ENCODE results near the gene PRKAG2. TPM values are rescaled to one million over a fixed set of nuclear protein-coding genes. Genes with fewer than 3 reads are reported as not detected.

PRKAG2 gene
- total and polyA plus RNA-seq, 5 donors = 162 to 298 (median 181) TPM

GRCh38 chr7:151647874-151648273 lies 229.0 kb downstream of the PRKAG2 start:
- ATAC-seq = no peak
- WGBS = 79% methylated on average over 3 of the region's 3 CpGs
- no peak overlapping the region for H3K27ac ChIP-seq (ENCODE audit: low read length)
- DNase-seq = no peak
- no peak overlapping the region for H3K4me3 ChIP-seq (ENCODE audit: low read length)
- peaks cover 7% of the 10 kb centered on the region for H3K4me1 ChIP-seq (ENCODE audit: control insufficient read depth, insufficient read depth, low read length)
- no peaks in the 10 kb centered on the region for H3K27me3 ChIP-seq (ENCODE audit: control insufficient read depth, insufficient read depth)
- H3K9me3 ChIP-seq (ENCODE audit: control insufficient read depth, low read length) = no peaks in the 10 kb centered on the region
- intact Hi-C loops (cut with DNase I) = no loop called here

- Histone ChIP-seq H3K27ac (ENCODE audit: low read length) (no peak overlapping the region), H3K4me3 (ENCODE audit: low read length) (no peak overlapping the region), H3K9me3 (ENCODE audit: control insufficient read depth, low read length) (no peaks in the 10 kb centered on the region), H3K4me1 (ENCODE audit: control insufficient read depth, insufficient read depth, low read length) (peaks cover 4% of the 10 kb centered on the region), H3K27me3 (ENCODE audit: control insufficient read depth, insufficient read depth) (no peaks in the 10 kb centered on the region)
- intact Hi-C loops (cut with DNase I) = no loop called here
- WGBS = 90% methylated on average over 5 of the region's 5 CpGs
- ATAC-seq (no peak), DNase-seq (no peak)
These were observed 229.9 kb downstream of the PRKAG2 start for GRCh38 chr7:151647006-151647405.

- Histone ChIP-seq H3K27me3 (ENCODE audit: control insufficient read depth, insufficient read depth) (no peaks in the 10 kb centered on the region), H3K4me1 (ENCODE audit: control insufficient read depth, insufficient read depth, low read length) (peaks cover 2% of the 10 kb centered on the region), H3K4me3 (ENCODE audit: low read length) (no peak overlapping the region), H3K27ac (ENCODE audit: low read length) (no peak overlapping the region), H3K9me3 (ENCODE audit: control insufficient read depth, low read length) (no peaks in the 10 kb centered on the region)
- DNase-seq (no peak), ATAC-seq (no peak)
- 98% methylated on average over 2 of the region's 2 CpGs for WGBS
- intact Hi-C loops (cut with DNase I) = no loop called here
These were observed 231.6 kb downstream of the PRKAG2 start for GRCh38 chr7:151645311-151645710.

- no peaks in the 10 kb centered on the region for H3K9me3 ChIP-seq (ENCODE audit: control insufficient read depth, low read length)
- H3K4me1 ChIP-seq (ENCODE audit: control insufficient read depth, insufficient read depth, low read length) = peaks cover 2% of the 10 kb centered on the region
- DNase-seq (no peak), ATAC-seq (no peak)
- intact Hi-C loops (cut with DNase I) = no loop called here
- H3K27me3 ChIP-seq (ENCODE audit: control insufficient read depth, insufficient read depth) = no peaks in the 10 kb centered on the region
- H3K4me3 ChIP-seq (ENCODE audit: low read length) = no peak overlapping the region
- H3K27ac ChIP-seq (ENCODE audit: low read length) = no peak overlapping the region
These were observed 232.4 kb downstream of the PRKAG2 start for GRCh38 chr7:151644554-151644953.

- intact Hi-C loops (cut with DNase I) = no loop called here
- no peak for DNase-seq
- H3K4me1 ChIP-seq (ENCODE audit: control insufficient read depth, insufficient read depth, low read length) = peaks cover 5% of the 10 kb centered on the region
- no peak overlapping the region for H3K4me3 ChIP-seq (ENCODE audit: low read length)
- no peaks in the 10 kb centered on the region for H3K27me3 ChIP-seq (ENCODE audit: control insufficient read depth, insufficient read depth)
- 68% methylated on average over 3 of the region's 3 CpGs for WGBS
- no peaks in the 10 kb centered on the region for H3K9me3 ChIP-seq (ENCODE audit: control insufficient read depth, low read length)
- no peak for ATAC-seq
- H3K27ac ChIP-seq (ENCODE audit: low read length) = no peak overlapping the region
These were observed 234.2 kb downstream of the PRKAG2 start for GRCh38 chr7:151642746-151643145.

GRCh38 chr7:151641587-151641986 lies 235.3 kb downstream of the PRKAG2 start:
- ATAC-seq = no peak
- WGBS = over 99% methylated on average over 2 of the region's 2 CpGs
- Histone ChIP-seq H3K27ac (ENCODE audit: low read length) (no peak overlapping the region), H3K4me1 (ENCODE audit: control insufficient read depth, insufficient read depth, low read length) (peaks cover 5% of the 10 kb centered on the region), H3K27me3 (ENCODE audit: control insufficient read depth, insufficient read depth) (no peaks in the 10 kb centered on the region), H3K4me3 (ENCODE audit: low read length) (no peak overlapping the region), H3K9me3 (ENCODE audit: control insufficient read depth, low read length) (no peaks in the 10 kb centered on the region)
- intact Hi-C loops (cut with DNase I) = no loop called here
- no peak for DNase-seq

- Histone ChIP-seq H3K4me1 (ENCODE audit: control insufficient read depth, insufficient read depth, low read length) (peaks cover 5% of the 10 kb centered on the region), H3K4me3 (ENCODE audit: low read length) (no peak overlapping the region), H3K9me3 (ENCODE audit: control insufficient read depth, low read length) (no peaks in the 10 kb centered on the region), H3K27ac (ENCODE audit: low read length) (peak overlapping the region; percentile 98), H3K27me3 (ENCODE audit: control insufficient read depth, insufficient read depth) (no peaks in the 10 kb centered on the region)
- intact Hi-C loops (cut with DNase I) = no loop called here
- 27% methylated on average over 9 of the region's 9 CpGs for WGBS
- DNase-seq = peak in 1 of 3 donors; percentile 50
- ATAC-seq = peak; percentile 52 to 70
These were observed 239.1 kb downstream of the PRKAG2 start for GRCh38 chr7:151637781-151638261.

- intact Hi-C loops (cut with DNase I) = no loop called here
- Histone ChIP-seq H3K9me3 (ENCODE audit: control insufficient read depth, low read length) (no peaks in the 10 kb centered on the region), H3K27me3 (ENCODE audit: control insufficient read depth, insufficient read depth) (no peaks in the 10 kb centered on the region), H3K4me3 (ENCODE audit: low read length) (no peak overlapping the region), H3K4me1 (ENCODE audit: control insufficient read depth, insufficient read depth, low read length) (peaks cover 2% of the 10 kb centered on the region), H3K27ac (ENCODE audit: low read length) (no peak overlapping the region)
- ATAC-seq (no peak), DNase-seq (no peak)
- WGBS = 97% methylated on average over 2 of the region's 2 CpGs
These were observed 242.3 kb downstream of the PRKAG2 start for GRCh38 chr7:151634643-151635042.

GRCh38 chr7:151633516-151633812 lies 243.5 kb downstream of the PRKAG2 start:
- no peaks in the 10 kb centered on the region for H3K27me3 ChIP-seq (ENCODE audit: control insufficient read depth, insufficient read depth)
- H3K27ac ChIP-seq (ENCODE audit: low read length) = no peak overlapping the region
- DNase-seq (no peak), ATAC-seq (no peak)
- H3K4me3 ChIP-seq (ENCODE audit: low read length) = no peak overlapping the region
- 98% methylated on average over 1 of the region's 1 CpG for WGBS
- no peaks in the 10 kb centered on the region for H3K9me3 ChIP-seq (ENCODE audit: control insufficient read depth, low read length)
- intact Hi-C loops (cut with DNase I) = no loop called here
- no peaks in the 10 kb centered on the region for H3K4me1 ChIP-seq (ENCODE audit: control insufficient read depth, insufficient read depth, low read length)

GRCh38 chr7:151632750-151633515 lies 244.0 kb downstream of the PRKAG2 start:
- H3K4me1 ChIP-seq (ENCODE audit: control insufficient read depth, insufficient read depth, low read length) = no peaks in the 10 kb centered on the region
- H3K27ac ChIP-seq (ENCODE audit: low read length) = peak overlapping the region; percentile 76
- ATAC-seq (peak; percentile 64 to 68), DNase-seq (peak; percentile 63 to 83 (median 77))
- H3K9me3 ChIP-seq (ENCODE audit: control insufficient read depth, low read length) = no peaks in the 10 kb centered on the region
- peak overlapping the region; percentile 96 for H3K4me3 ChIP-seq (ENCODE audit: low read length)
- intact Hi-C loops (cut with DNase I) = no loop called here
- no peaks in the 10 kb centered on the region for H3K27me3 ChIP-seq (ENCODE audit: control insufficient read depth, insufficient read depth)
- 11% methylated on average over 28 of the region's 28 CpGs for WGBS

GRCh38 chr7:151631953-151632749 lies 244.8 kb downstream of the PRKAG2 start:
- no peaks in the 10 kb centered on the region for H3K9me3 ChIP-seq (ENCODE audit: control insufficient read depth, low read length)
- H3K27ac ChIP-seq (ENCODE audit: low read length) = peak overlapping the region; percentile 76
- peak overlapping the region; percentile 96 for H3K4me3 ChIP-seq (ENCODE audit: low read length)
- ATAC-seq (peak; percentile 90), DNase-seq (peak; percentile 83 to 94 (median 92))
- H3K4me1 ChIP-seq (ENCODE audit: control insufficient read depth, insufficient read depth, low read length) = no peaks in the 10 kb centered on the region
- H3K27me3 ChIP-seq (ENCODE audit: control insufficient read depth, insufficient read depth) = no peaks in the 10 kb centered on the region
- under 1% methylated on average over 110 of the region's 111 CpGs for WGBS
- intact Hi-C loops (cut with DNase I) = no loop called here

All from right cardiac atrium (tissue), 5 donors.